H1 (cell line): ENCODE measurements around the gene YWHAQ. TPM values are rescaled to one million over a fixed set of nuclear protein-coding genes. Genes with fewer than 3 reads are reported as not detected.

Experiments used
- ATF2 ChIP-seq: IDR thresholded peaks from 2 replicates; pipeline ENCODE4 v1.6.1; 2012; ENCODE audit warnings: low read length, inconsistent platforms
- CHD7 ChIP-seq: fragments of 300-600 bp; sonication (generic); IDR thresholded peaks from 2 replicates; pipeline ENCODE4 v1.7.1; 2012; ENCODE audit warnings: low read length, moderate library complexity, mild to moderate bottlenecking, inconsistent platforms; ENCODE audit not compliant: insufficient replicate concordance
- GABPA ChIP-seq: IDR thresholded peaks from 2 replicates; pipeline ENCODE4 v1.6.1; 2011; ENCODE audit warnings: mild to moderate bottlenecking, low read length, moderate library complexity, borderline replicate concordance; ENCODE audit not compliant: insufficient read depth
- RAD21 ChIP-seq, 2 experiments: IDR thresholded peaks in 1 of 2; conservative IDR thresholded peaks in 1 of 2; 2 replicates each; pipeline ENCODE4 v1.6.1; 2011; ENCODE audit warnings: low read depth in 2 of 2, low read length in 2 of 2, improper control_type of control experiment in 1 of 2, inconsistent platforms in 1 of 2, mild to moderate bottlenecking in 1 of 2, moderate library complexity in 1 of 2
- RNF2 ChIP-seq: fragments of 200-900, 300-1000 bp; sonication (generic); IDR thresholded peaks from 2 replicates; pipeline ENCODE4 v1.7.1; 2016; ENCODE audit warnings: borderline replicate concordance, low read depth, mild to moderate bottlenecking, antibody characterized with exemption, low read length; ENCODE audit not compliant: poor library complexity, severe bottlenecking; ENCODE audit errors: missing control alignments
- TAF1 ChIP-seq: IDR thresholded peaks from 2 replicates; pipeline ENCODE4 v1.6.1; 2011; ENCODE audit warnings: mild to moderate bottlenecking, low read depth, low read length
- polyA plus RNA-seq, 7 experiments: library from polyadenylated mRNA; depleted of rRNA in 3 of 7; stranded (reverse) in 5 of 7; unstranded in 2 of 7; fragments of >200 nt in 5 of 7; fragments of 200-250 nt in 2 of 7; gene quantifications; 1 replicate in 5 of 7; 2 replicates in 1 of 7; 4 replicates in 1 of 7; pipeline versions ENCODE4 v1.2.1 to v1.2.3, GENCODE V29; 2011 to 2013; ENCODE audit warnings: missing spikeins in 2 of 7, mixed read lengths in 2 of 7
- total RNA-seq: library from RNA; stranded (reverse); fragmentation: NEBNext Ultra II Directional; extraction: Animal tissue kit (Norgen Biotek cat#: 25700); gene quantifications from 2 replicates; pipeline ENCODE4 v1.2.1, GENCODE V29; 2021

The YWHAQ gene
- total and polyA plus RNA-seq, 2 of the 8 experiments (the other 6 are each of a cell fraction or from before 2014, with no cell fraction given): 244 to 480 TPM

- TF ChIP-seq RNF2 (no peak), RAD21 (IDR thresholded peaks at IDR 0.05 in 1 of 2, conservative IDR thresholded peaks at IDR 0.05 in 1 of 2; ENCODE audit: low read depth in 2 of 2, low read length in 2 of 2) (no peak), ATF2 (no peak), TAF1 (no peak), CHD7 (no peak), GABPA (no peak)
Observed at GRCh38 chr2:9647884-9648283, 17.1 kb upstream of the YWHAQ start (continued).
